GM12891 (cell line): Measurements from ENCODE around the gene MKKS.
"Not testable (repeated sequence)": the region's sequence is repeated elsewhere in the genome, so short reads cannot be mapped to it uniquely, and the experiment has no call there.

Experiments
- DNase-seq: peaks from one replicate; pipeline ENCODE4 v3.0.0; 2011; ENCODE audit warnings: low spot score; ENCODE audit not compliant: insufficient read length
- FAIRE-seq: peaks from 2 replicates; lab custom pipeline; 2011; peaks lifted over from hg19 to GRCh38; lab: Jason Lieb, UNC
- PAX5 ChIP-seq: IDR thresholded peaks from 2 replicates; pipeline ENCODE4 v1.6.1; 2011; ENCODE audit warnings: low read length, moderate library complexity, mild to moderate bottlenecking; ENCODE audit not compliant: insufficient read depth, severe bottlenecking
- POLR2A ChIP-seq: IDR thresholded peaks from 2 replicates; pipeline ENCODE4 v1.6.1; 2011; ENCODE audit warnings: low read depth, low read length, control low read depth
- POLR2AphosphoS5 ChIP-seq: IDR thresholded peaks from 2 replicates; pipeline ENCODE4 v1.6.1; 2011; ENCODE audit warnings: low read depth, low read length, control low read depth
- POU2F2 ChIP-seq: IDR thresholded peaks from 2 replicates; pipeline ENCODE4 v1.6.1; 2011; ENCODE audit warnings: low read depth, mild to moderate bottlenecking, control low read depth, low read length, moderate library complexity
- SPI1 ChIP-seq: IDR thresholded peaks from 2 replicates; pipeline ENCODE4 v1.6.1; 2011; ENCODE audit warnings: low read depth, low read length, control low read depth
- TAF1 ChIP-seq: IDR thresholded peaks from 2 replicates; pipeline ENCODE4 v1.6.1; 2011; ENCODE audit warnings: low read depth, low read length, control low read depth

Gene MKKS

DNA sequence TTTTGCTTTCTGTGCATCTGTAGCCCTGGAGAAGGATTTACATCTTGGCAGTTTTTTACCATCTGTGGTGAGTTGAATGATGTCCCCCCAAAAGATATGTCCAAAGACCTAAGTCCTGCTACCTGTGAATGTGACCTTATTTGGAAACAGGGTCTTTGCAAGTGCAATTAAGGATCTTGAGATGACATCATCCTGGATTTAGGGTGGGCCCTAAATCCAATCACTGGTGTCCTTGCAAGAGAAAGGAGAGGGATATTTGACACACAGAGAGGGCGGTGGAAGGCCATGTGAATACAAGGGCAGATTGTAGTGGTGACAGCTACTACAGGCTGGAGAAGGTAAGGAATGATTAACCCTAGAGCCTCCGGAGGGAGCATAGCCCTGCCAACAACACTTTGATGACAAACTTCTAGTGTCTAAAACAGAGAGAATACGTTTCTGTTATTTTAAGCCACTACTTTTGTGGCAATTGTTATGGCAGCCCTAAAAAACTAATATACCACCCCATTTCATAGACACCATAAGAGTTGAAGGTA lies 35.1 kb downstream of the MKKS start:
- DNase-seq = no peak
- TF ChIP-seq PAX5 = no peak
- no peak for TF ChIP-seq POU2F2
- no peak for TF ChIP-seq SPI1
- TF ChIP-seq POLR2A = no peak
- TF ChIP-seq POLR2AphosphoS5 = no peak
- TF ChIP-seq TAF1 = no peak
- FAIRE-seq = no peak

DNA sequence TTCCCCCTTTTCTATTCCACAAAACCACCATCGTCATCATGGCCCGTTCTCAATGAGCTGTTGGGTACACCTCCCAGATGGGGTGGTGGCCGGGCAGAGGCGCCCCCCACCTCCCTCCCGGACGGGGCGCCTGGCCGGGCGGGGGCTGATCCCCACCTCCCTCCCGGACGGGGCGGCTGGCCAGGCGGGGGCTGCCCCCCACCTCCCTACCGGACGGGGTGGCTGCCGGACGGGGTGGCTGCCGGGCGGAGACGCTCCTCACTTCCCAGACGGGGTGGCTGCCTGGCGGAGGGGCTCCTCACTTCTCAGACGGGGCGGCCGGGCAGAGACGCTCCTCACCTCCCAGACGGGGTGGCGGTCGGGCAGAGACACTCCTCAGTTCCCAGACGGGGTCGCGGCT lies 39.3 kb downstream of the MKKS start:
- not testable (repeated sequence) for DNase-seq, FAIRE-seq

- TF ChIP-seq SPI1 (no peak), POLR2A (no peak), TAF1 (no peak), POU2F2 (no peak), POLR2AphosphoS5 (no peak), PAX5 (no peak)
- FAIRE-seq = no peak
- no peak for DNase-seq
Measured at GRCh38 chr20:10390709-10391108, 43.3 kb downstream of the MKKS start.

DNA sequence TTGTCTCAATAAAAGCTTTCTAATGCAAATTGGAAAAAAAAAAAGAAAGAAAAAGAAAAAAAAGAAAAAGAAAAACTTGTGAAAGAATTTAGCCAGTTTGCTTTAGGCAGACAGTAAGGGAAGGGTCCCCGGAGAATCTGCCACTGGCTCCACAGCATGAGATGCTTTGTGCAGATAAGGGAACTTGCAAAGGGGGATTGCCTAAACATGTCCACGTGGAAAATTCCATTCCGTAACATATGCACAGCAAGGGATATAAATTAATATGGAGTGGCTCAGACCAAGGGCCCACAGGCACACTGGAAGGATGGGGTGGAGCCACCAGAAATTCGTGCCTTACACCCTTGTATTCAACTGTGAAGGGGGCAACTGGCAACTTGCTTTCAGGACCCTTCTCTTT lies 45.4 kb downstream of the MKKS start:
- DNase-seq = no peak
- FAIRE-seq = no peak

GRCh38 chr20:10387686-10388085 lies 46.3 kb downstream of the MKKS start:
- no peak for DNase-seq
- TF ChIP-seq PAX5 (no peak), POU2F2 (no peak), SPI1 (no peak), POLR2AphosphoS5 (no peak)
- FAIRE-seq = no peak

More for the DNA sequence above, 45.4 kb downstream of the MKKS start:
- TF ChIP-seq SPI1 (no peak), TAF1 (no peak), POLR2A (no peak), PAX5 (no peak), POLR2AphosphoS5 (no peak), POU2F2 (no peak)

DNA sequence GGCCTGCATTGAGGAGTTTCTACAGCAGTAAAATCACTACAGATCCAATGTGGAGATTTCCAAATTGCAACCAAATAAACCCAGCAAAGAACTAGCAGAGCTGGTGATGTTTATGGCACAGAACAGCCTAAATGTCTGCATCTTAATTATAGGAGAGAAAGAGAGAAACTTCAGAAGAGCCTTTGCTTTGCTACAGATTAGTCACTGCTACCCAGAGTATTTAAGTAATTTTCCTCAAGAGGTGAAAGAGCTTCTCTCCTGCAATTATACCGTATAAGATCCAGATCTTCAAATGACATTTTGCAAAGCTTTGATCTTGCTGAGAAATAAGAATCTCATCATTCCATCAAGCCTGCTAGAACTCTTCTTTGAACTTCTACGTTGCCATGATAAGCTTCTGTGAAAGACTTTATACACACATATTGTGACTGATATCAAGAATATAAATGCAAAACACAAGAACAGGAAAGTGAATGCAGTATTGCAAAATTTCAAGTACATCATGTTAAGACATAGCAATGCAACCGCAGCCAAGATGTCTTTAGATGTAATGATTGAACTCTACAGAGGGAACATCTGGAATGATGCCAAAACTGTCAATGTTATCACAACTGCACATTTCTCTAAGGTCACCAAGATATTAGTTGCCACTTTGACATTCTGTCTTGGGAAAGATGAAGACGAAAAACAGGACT lies 48.0 kb downstream of the MKKS start:
- DNase-seq (no peak), FAIRE-seq (no peak)
- TF ChIP-seq TAF1 (no peak), POLR2AphosphoS5 (no peak), PAX5 (no peak), POU2F2 (no peak), POLR2A (no peak), SPI1 (no peak)

DNA sequence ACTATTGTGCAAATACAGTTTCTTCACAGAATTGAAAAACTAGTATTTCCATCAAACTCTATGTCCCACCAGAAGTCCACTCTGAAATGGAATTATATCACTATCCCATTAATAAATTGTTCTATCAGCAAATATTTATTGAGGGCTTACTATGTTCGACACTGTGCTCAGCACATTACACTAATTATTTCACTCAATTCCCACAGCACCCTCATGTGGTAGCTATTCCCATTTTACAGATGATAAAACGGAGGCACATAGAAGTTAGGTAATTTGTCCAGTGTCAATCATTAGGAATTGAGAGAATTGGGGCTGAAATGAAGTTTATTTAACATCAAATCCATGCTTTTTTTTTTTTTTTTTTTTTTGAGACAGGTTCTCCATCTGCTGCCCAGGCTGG lies 52.5 kb downstream of the MKKS start:
- TF ChIP-seq SPI1 (no peak), POU2F2 (no peak), PAX5 (no peak), TAF1 (no peak), POLR2AphosphoS5 (no peak), POLR2A (no peak)
- no peak for FAIRE-seq
- DNase-seq = no peak

DNA sequence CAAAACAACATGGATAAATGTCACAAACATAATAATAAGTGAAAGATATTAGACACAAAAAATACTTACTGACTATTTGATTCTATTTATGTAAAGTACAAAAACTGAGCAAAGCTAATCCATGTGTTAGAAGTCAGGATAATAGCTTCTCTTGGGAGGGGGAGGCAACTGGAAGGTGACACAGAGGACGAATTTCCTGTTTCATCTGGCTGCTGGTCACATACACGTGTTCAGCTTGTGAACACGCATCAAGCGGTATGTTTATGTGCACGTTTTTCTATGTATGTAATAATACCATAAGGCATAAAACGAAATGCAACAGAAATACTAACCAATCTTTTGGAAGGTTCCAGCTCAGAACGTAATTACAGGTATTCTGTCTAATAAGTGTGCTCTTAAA lies 54.3 kb downstream of the MKKS start:
- TF ChIP-seq POLR2AphosphoS5 (no peak), SPI1 (no peak), PAX5 (no peak), POU2F2 (no peak), POLR2A (no peak), TAF1 (no peak)
- DNase-seq (no peak), FAIRE-seq (no peak)

DNA sequence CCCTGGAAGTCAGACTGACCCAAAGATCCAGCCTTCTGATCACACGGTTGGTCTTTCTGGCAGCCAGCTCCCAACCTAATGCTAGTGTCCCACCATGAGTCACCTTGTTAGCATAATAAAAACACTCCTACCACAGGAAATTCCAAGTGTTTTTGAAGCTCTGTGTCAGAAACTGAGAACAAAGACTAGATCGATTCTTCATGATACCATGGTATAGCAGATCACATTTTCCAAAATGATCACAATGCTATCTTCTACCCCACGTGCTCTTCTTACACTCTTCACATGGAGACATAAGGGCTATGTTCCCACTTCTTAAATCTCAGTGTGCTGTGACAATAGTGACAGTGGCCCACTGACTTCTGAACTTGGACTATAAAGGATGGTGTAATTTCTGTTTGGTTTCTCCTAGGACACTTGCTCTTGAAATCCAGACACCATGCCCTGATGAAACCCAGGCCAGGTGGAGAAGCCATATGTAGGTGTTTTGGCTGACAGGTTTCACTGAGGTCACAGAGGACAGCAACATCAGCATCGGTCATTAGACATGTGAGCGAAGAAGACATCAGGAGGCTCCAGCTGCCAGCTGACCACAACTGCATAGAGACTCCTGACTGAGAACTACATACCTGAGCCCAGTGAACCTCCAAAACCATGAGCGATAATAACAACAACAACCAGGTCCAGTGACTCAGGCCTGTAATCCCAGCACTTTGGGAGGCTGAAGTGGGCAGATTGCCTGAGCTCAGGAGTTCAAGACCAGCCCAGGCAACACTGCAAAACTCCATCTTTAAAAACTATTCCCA lies 57.5 kb downstream of the MKKS start:
- FAIRE-seq = no peak
- DNase-seq = no peak
- TF ChIP-seq POLR2AphosphoS5 (no peak), POLR2A (no peak), POU2F2 (no peak), PAX5 (no peak)

- TF ChIP-seq SPI1 = no peak
- peak; percentile 13 for FAIRE-seq
- DNase-seq = no peak
Measured at GRCh38 chr20:10375191-10375590, 58.8 kb downstream of the MKKS start.
